Neural cell (in vitro differentiated cells): ENCODE measurements around the gene ATP2A1. TPM values are rescaled to one million over a fixed set of nuclear protein-coding genes. Genes with fewer than 3 reads are reported as not detected.

Source experiments
- H2AFZ ChIP-seq: fragments of 200-600, 300-800 bp; sonication (generic), shearing (Covaris generic); 2 replicates; pipeline ENCODE4 v1.6.0; 2014; ENCODE audit warnings: low read depth, mild to moderate bottlenecking, antibody characterized with exemption, low read length, moderate library complexity
- H3F3A ChIP-seq: fragments of 200-600 bp; shearing (Covaris generic); 2 replicates; pipeline ENCODE4 v1.6.1; 2016; ENCODE audit warnings: mild to moderate bottlenecking, moderate library complexity, mixed read lengths, antibody characterized with exemption, low read length; ENCODE audit not compliant: insufficient read depth, poor library complexity, severe bottlenecking
- H3K27ac ChIP-seq: fragments of 200-600, 300-800 bp; sonication (generic), shearing (Covaris generic); 2 replicates; pipeline ENCODE4 v1.5.1; 2014; ENCODE audit warnings: mild to moderate bottlenecking, low read length, moderate library complexity
- H3K27me3 ChIP-seq: fragments of 300-800, 200-600 bp; sonication (generic), shearing (Covaris generic); 2 replicates; pipeline ENCODE4 v1.6.0; 2014; ENCODE audit warnings: mild to moderate bottlenecking, low read depth, low read length, moderate library complexity; ENCODE audit not compliant: insufficient read depth
- H3K36me3 ChIP-seq: fragments of 300-800, 200-600 bp; sonication (generic), shearing (Covaris generic); 2 replicates; pipeline ENCODE4 v1.5.1; 2014; ENCODE audit warnings: mild to moderate bottlenecking, antibody characterized with exemption, low read length, moderate library complexity; ENCODE audit not compliant: insufficient read depth
- H3K4me2 ChIP-seq: fragments of 300-800, 200-600 bp; sonication (generic), shearing (Covaris generic); 2 replicates; pipeline ENCODE4 v1.6.0; 2014; ENCODE audit warnings: mild to moderate bottlenecking, low read length
- H3K4me3 ChIP-seq: fragments of 300-800, 200-600 bp; sonication (generic), shearing (Covaris generic); 2 replicates; pipeline ENCODE4 v1.5.1; 2014; ENCODE audit warnings: mild to moderate bottlenecking, low read length, moderate library complexity
- H3K79me2 ChIP-seq: fragments of 200-600 bp; shearing (Covaris generic); replicated peaks from 2 replicates; pipeline ENCODE4 v1.6.0; 2014; ENCODE audit warnings: mild to moderate bottlenecking, low read length, moderate library complexity; ENCODE audit not compliant: insufficient read depth
- H3K9ac ChIP-seq: fragments of 300-800, 200-600 bp; sonication (generic), shearing (Covaris generic); 2 replicates; pipeline ENCODE4 v1.6.1; 2016; ENCODE audit warnings: mild to moderate bottlenecking, low read length, mixed read lengths
- H3K9me2 ChIP-seq: fragments of 200-600 bp; shearing (Covaris generic); 2 replicates; pipeline ENCODE4 v1.6.1; 2016; ENCODE audit warnings: mild to moderate bottlenecking, low read length, mixed read lengths; ENCODE audit not compliant: insufficient read depth
- H3K9me3 ChIP-seq: fragments of 200-600, 300-800 bp; sonication (generic), shearing (Covaris generic); 2 replicates; pipeline ENCODE4 v1.6.1; 2016; ENCODE audit warnings: mild to moderate bottlenecking, mixed run types, low read length, moderate library complexity, mixed read lengths
- H4K20me1 ChIP-seq: fragments of 200-600 bp; shearing (Covaris generic); 2 replicates; pipeline ENCODE4 v1.6.1; 2016; ENCODE audit warnings: mild to moderate bottlenecking, mixed run types; ENCODE audit not compliant: insufficient read depth
- CTCF ChIP-seq: fragments of 450-650 bp; IDR thresholded peaks from 2 replicates; pipeline ENCODE4 v1.5.1; 2014; ENCODE audit warnings: antibody characterized with exemption, mild to moderate bottlenecking, moderate library complexity; ENCODE audit not compliant: poor library complexity, severe bottlenecking
- EZH2 ChIP-seq: fragments of 200-600, 300-800 bp; shearing (Covaris generic), sonication (generic); IDR thresholded peaks from 2 replicates; pipeline ENCODE4 v1.6.1; 2014; ENCODE audit warnings: antibody characterized with exemption, low read length, borderline replicate concordance, mild to moderate bottlenecking; ENCODE audit not compliant: insufficient read depth, poor library complexity, severe bottlenecking
- MXI1 ChIP-seq: fragments of 450-650 bp; conservative IDR thresholded peaks from 2 replicates; pipeline ENCODE4 v1.6.1; 2014; ENCODE audit warnings: antibody characterized with exemption, mild to moderate bottlenecking; ENCODE audit not compliant: poor library complexity, severe bottlenecking
- POLR2AphosphoS5 ChIP-seq: IDR thresholded peaks from 2 replicates; pipeline ENCODE4 v1.6.1; 2012
- RAD21 ChIP-seq: fragments of 450-650 bp; conservative IDR thresholded peaks from 2 replicates; pipeline ENCODE4 v1.6.1; 2014; ENCODE audit warnings: antibody characterized with exemption, mild to moderate bottlenecking, moderate library complexity
- SMC3 ChIP-seq: fragments of 450-650 bp; conservative IDR thresholded peaks from 2 replicates; pipeline ENCODE4 v1.6.1; 2014; ENCODE audit warnings: antibody characterized with exemption, mild to moderate bottlenecking, moderate library complexity; ENCODE audit not compliant: poor library complexity
- polyA plus RNA-seq: library from polyadenylated mRNA; depleted of rRNA; stranded (reverse); fragments of >200 nt; gene quantifications from 2 replicates; pipeline ENCODE4 v1.2.3, GENCODE V29; 2014
- TF ChIP-seq, protein P1 (sequence below): IDR thresholded peaks from 2 replicates; pipeline ENCODE4 v1.6.1; 2012; ENCODE audit warnings: borderline replicate concordance

ATP2A1 gene
- polyA plus RNA-seq, 1 donor from 2014 or later = 0.06 TPM

GRCh38 chr16:28883221-28883996, 5.1 kb downstream of the ATP2A1 start:
- Histone ChIP-seq H3K4me3 (no peak overlapping the region), H3K27me3 (no peaks in the 10 kb centered on the region), H3F3A (no peaks in the 10 kb centered on the region), H4K20me1 (no peaks in the 10 kb centered on the region), H3K36me3 (no peaks in the 10 kb centered on the region), H3K27ac (no peak overlapping the region), H3K9me2 (no peaks in the 10 kb centered on the region), H2AFZ (no peak overlapping the region), H3K9ac (no peak overlapping the region), H3K9me3 (no peaks in the 10 kb centered on the region), H3K4me2 (no peak overlapping the region), H3K79me2 (no peaks in the 10 kb centered on the region)
- TF ChIP-seq MXI1 = no peak
- TF ChIP-seq POLR2AphosphoS5 = no peak
- no peak for TF ChIP-seq EZH2
- TF ChIP-seq, protein P1, sequence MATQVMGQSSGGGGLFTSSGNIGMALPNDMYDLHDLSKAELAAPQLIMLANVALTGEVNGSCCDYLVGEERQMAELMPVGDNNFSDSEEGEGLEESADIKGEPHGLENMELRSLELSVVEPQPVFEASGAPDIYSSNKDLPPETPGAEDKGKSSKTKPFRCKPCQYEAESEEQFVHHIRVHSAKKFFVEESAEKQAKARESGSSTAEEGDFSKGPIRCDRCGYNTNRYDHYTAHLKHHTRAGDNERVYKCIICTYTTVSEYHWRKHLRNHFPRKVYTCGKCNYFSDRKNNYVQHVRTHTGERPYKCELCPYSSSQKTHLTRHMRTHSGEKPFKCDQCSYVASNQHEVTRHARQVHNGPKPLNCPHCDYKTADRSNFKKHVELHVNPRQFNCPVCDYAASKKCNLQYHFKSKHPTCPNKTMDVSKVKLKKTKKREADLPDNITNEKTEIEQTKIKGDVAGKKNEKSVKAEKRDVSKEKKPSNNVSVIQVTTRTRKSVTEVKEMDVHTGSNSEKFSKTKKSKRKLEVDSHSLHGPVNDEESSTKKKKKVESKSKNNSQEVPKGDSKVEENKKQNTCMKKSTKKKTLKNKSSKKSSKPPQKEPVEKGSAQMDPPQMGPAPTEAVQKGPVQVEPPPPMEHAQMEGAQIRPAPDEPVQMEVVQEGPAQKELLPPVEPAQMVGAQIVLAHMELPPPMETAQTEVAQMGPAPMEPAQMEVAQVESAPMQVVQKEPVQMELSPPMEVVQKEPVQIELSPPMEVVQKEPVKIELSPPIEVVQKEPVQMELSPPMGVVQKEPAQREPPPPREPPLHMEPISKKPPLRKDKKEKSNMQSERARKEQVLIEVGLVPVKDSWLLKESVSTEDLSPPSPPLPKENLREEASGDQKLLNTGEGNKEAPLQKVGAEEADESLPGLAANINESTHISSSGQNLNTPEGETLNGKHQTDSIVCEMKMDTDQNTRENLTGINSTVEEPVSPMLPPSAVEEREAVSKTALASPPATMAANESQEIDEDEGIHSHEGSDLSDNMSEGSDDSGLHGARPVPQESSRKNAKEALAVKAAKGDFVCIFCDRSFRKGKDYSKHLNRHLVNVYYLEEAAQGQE = no peak
- TF ChIP-seq SMC3 = no peak
- TF ChIP-seq CTCF = no peak

DNA sequence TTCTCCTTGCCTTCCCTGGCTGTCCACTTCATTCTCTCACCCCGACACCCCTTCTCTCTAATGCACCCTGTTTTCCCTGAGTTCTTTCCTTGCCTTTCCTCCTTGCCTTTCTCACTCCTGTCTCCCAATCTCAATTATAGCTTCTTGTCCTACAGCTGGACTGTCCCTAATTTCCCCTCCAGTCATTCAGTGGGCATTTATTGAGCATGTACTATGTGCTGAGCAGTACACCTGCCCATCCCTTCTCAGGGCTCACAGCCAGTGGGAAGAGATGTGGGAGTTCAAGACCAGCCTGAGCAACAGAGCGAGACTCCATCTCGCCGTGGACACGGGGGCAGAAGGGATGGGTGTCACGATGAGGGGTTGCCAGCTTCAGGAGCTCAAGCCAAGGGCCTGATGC, 5.8 kb downstream of the ATP2A1 start:
- H3K27ac ChIP-seq = no peak overlapping the region
- H3K79me2 ChIP-seq = no peaks in the 10 kb centered on the region
- no peak overlapping the region for H2AFZ ChIP-seq
- no peak overlapping the region for H3K4me3 ChIP-seq
- H3K27me3 ChIP-seq = no peaks in the 10 kb centered on the region
- no peaks in the 10 kb centered on the region for H3K36me3 ChIP-seq
- no peaks in the 10 kb centered on the region for H3K9me3 ChIP-seq
- no peaks in the 10 kb centered on the region for H3F3A ChIP-seq
- no peaks in the 10 kb centered on the region for H4K20me1 ChIP-seq
- no peak overlapping the region for H3K9ac ChIP-seq
- H3K9me2 ChIP-seq = no peaks in the 10 kb centered on the region
- no peak for TF ChIP-seq SMC3
- no peak for TF ChIP-seq CTCF
- TF ChIP-seq RAD21 = no peak
- TF ChIP-seq EZH2 = no peak
- no peak overlapping the region for H3K4me2 ChIP-seq
